ENCODE results near the gene ADORA2A. TPM values are rescaled to one million over a fixed set of nuclear protein-coding genes. Genes with fewer than 3 reads are reported as not detected.
"Not testable (repeated sequence)": the region's sequence is repeated elsewhere in the genome, so short reads cannot be mapped to it uniquely, and the experiment has no call there.

ADORA2A gene
- total and polyA plus RNA-seq, 11 donors = 1.5 to 12.1 (median 4.5) TPM

GRCh38 chr22:24489011-24489410 is 61.6 kb downstream of the ADORA2A start:
- no peak for DNase-seq
- ATAC-seq = no peak
- intact Hi-C loops (cut with DNase I) = loop anchor here in 4 of 10 donors (5.0 to 10.0 kb wide), 3 partner anchors 162 to 167 kb away; no protein-coding TSS in a partner anchor
- H3K36me3 ChIP-seq = no peaks in the 10 kb centered on the region
- no peaks in the 10 kb centered on the region for H3K9me3 ChIP-seq
- TF ChIP-seq POLR2A (IDR thresholded peaks at IDR 0.05) = no peak
- no peak for TF ChIP-seq CTCF (IDR thresholded peaks at IDR 0.05)
- peaks cover 0 to 12% (median 0%) of the 10 kb centered on the region in 12 donors for H3K4me1 ChIP-seq
- no peak overlapping the region for H3K27ac ChIP-seq
- H3K27me3 ChIP-seq = peaks cover 0 to under 1% (median 0%) of the 10 kb centered on the region in 9 donors
- H3K4me3 ChIP-seq = no peak overlapping the region
- WGBS, 4 donors = 47 to 75% (median 62%) methylated on average over 2 of the region's 2 CpGs

DNA sequence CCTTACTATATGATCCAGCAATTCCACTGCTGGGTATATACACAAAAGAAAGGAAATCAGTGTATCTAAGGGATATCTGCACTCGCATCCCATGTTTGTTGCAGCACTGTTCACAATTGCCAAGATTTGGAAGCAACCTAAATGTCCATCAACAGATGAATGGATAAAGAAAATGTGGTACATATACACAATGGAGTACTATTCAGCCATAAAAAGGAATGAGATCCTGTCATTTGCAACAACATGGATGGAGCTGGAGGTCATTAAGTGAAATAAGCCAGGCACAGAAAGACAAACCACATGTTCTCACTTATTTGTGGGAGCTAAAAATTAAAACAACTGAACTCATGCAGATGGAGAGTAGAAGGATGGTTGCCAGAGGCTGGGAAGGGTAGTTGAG is 62.0 kb downstream of the ADORA2A start:
- DNase-seq, ATAC-seq, H3K27ac ChIP-seq, H3K27me3 ChIP-seq, H3K36me3 ChIP-seq, H3K4me3 ChIP-seq, H3K9me3 ChIP-seq: not testable (repeated sequence)
- peaks cover 0 to 11% (median 0%) of the 10 kb centered on the region in 12 donors for H3K4me1 ChIP-seq
- 97 to 100% (median 99%) methylated on average over 1 of the region's 1 CpG for WGBS, 4 donors
- intact Hi-C loops (cut with DNase I) = loop anchor here in 4 of 10 donors (5.0 to 10.0 kb wide), 3 partner anchors 162 to 167 kb away; no protein-coding TSS in a partner anchor

Other genes starting within 250 kb of the ADORA2A start
- gene SUSD2, start 246.1 kb upstream of the ADORA2A start, total RNA-seq = 10 to 100 TPM in 1 of 9 donors, 1 to 10 TPM in 8; 1.5 to 12.6 (median 2.6) TPM
- 1 to 10 TPM; 2.7 to 3.5 TPM for gene SUSD2, start 246.1 kb upstream of the ADORA2A start, polyA plus RNA-seq
- 10 to 100 TPM in 7 of 9 donors, 1 to 10 TPM in 2; 6.1 to 71.5 (median 15.5) TPM for gene GGT5, start 182.5 kb upstream of the ADORA2A start, total RNA-seq
- gene GGT5, start 182.5 kb upstream of the ADORA2A start, polyA plus RNA-seq = 10 to 100 TPM; 30.9 to 41.6 TPM
- gene SPECC1L, start 156.8 kb upstream of the ADORA2A start, total RNA-seq = 10 to 100 TPM; 25.4 to 65.3 (median 52.8) TPM
- gene SPECC1L, start 156.8 kb upstream of the ADORA2A start, polyA plus RNA-seq = 10 to 100 TPM in 1 of 2 donors, 1 to 10 TPM in 1; 9.8 to 22.3 TPM
- gene UPB1, start 67.7 kb downstream of the ADORA2A start, total RNA-seq = 1 to 10 TPM in 3 of 9 donors, under 1 TPM in 6; 0.35 to 1.9 (median 0.80) TPM
- gene UPB1, start 67.7 kb downstream of the ADORA2A start, polyA plus RNA-seq = 1 to 10 TPM in 1 of 2 donors, under 1 TPM in 1; 0.24 to 1.8 TPM
- 100 to 1,000 TPM; 147 to 487 (median 186) TPM for gene GUCD1, start 127.5 kb downstream of the ADORA2A start, total RNA-seq
- 100 to 1,000 TPM; 159 to 272 TPM for gene GUCD1, start 127.5 kb downstream of the ADORA2A start, polyA plus RNA-seq
- gene SNRPD3, start 128.4 kb downstream of the ADORA2A start, total RNA-seq = 100 to 1,000 TPM in 2 of 9 donors, 10 to 100 TPM in 7; 64.8 to 227 (median 74.0) TPM
- 100 to 1,000 TPM in 1 of 2 donors, 10 to 100 TPM in 1; 91.1 to 146 TPM for gene SNRPD3, start 128.4 kb downstream of the ADORA2A start, polyA plus RNA-seq
- gene LRRC75B, start 165.5 kb downstream of the ADORA2A start, total RNA-seq = 1 to 10 TPM; 3.7 to 6.5 (median 4.5) TPM
- 1 to 10 TPM; 2.6 to 8.0 TPM for gene LRRC75B, start 165.5 kb downstream of the ADORA2A start, polyA plus RNA-seq
- 1 to 10 TPM in 6 of 9 donors, under 1 TPM in 2, not detected in 1; 0.83 to 8.2 (median 1.5) TPM for gene GGT1, start 175.6 kb downstream of the ADORA2A start, total RNA-seq
- gene GGT1, start 175.6 kb downstream of the ADORA2A start, polyA plus RNA-seq = 1 to 10 TPM in 1 of 2 donors, under 1 TPM in 1; 0.93 to 1.7 TPM

All from heart left ventricle (tissue), 16 donors.